Tibial nerve (tissue), 4 donors: ENCODE measurements around the gene MYMK. TPM values are rescaled to one million over a fixed set of nuclear protein-coding genes. Genes with fewer than 3 reads are reported as not detected.

ENCODE experiments used
- DNase-seq, 2 donors: peaks; one replicate each; pipeline ENCODE4 v3.0.0-alpha.2; 2019; ENCODE audit warnings: low spot score in 2 of 2
- H3K27ac ChIP-seq, 4 donors: fragments of 200-600 bp; sonication (generic) in 3 of 4; one replicate each; pipeline ENCODE4 v1.5.1; 2017 to 2019; ENCODE audit warnings: mild to moderate bottlenecking in 1 of 4
- H3K27me3 ChIP-seq, 2 donors: fragments of 200-600 bp; sonication (generic) in 1 of 2; one replicate each; pipeline versions ENCODE4 v1.5.1 to v1.6.0; 2017 to 2019
- H3K36me3 ChIP-seq, 3 donors: fragments of 200-600 bp; sonication (generic); one replicate each; pipeline ENCODE4 v1.5.1; 2018 to 2019
- H3K4me1 ChIP-seq, 4 donors: fragments of 200-600 bp; sonication (generic) in 3 of 4; one replicate each; pipeline ENCODE4 v1.5.1; 2017 to 2019
- H3K4me3 ChIP-seq, 4 donors: fragments of 200-600 bp; sonication (generic) in 3 of 4; one replicate each; pipeline ENCODE4 v1.5.1; 2017 to 2019; ENCODE audit warnings: mild to moderate bottlenecking in 1 of 4, moderate library complexity in 1 of 4
- H3K9me3 ChIP-seq, 4 donors: fragments of 200-600 bp; sonication (generic) in 3 of 4; one replicate each; pipeline ENCODE4 v1.5.1; 2017 to 2019
- CTCF ChIP-seq, 5 experiments: fragments of 200-600 bp in 3 of 5; fragments of 450-650 bp in 2 of 5; sonication (generic) in 3 of 5; IDR thresholded peaks; one replicate each; pipeline ENCODE4 v1.5.1; 2016 to 2019; ENCODE audit warnings: antibody characterized with exemption in 5 of 5, mild to moderate bottlenecking in 3 of 5, moderate library complexity in 2 of 5
- EP300 ChIP-seq, 2 donors: sonication (generic); formaldehyde crosslinking; IDR thresholded peaks; one replicate each; pipeline ENCODE4 v1.6.1; 2017; ENCODE audit warnings: antibody characterized with exemption in 2 of 2, mild to moderate bottlenecking in 1 of 2
- POLR2A ChIP-seq, 2 donors: fragments of 450-650 bp; IDR thresholded peaks; one replicate each; pipeline ENCODE4 v1.6.1; 2017; ENCODE audit warnings: antibody characterized with exemption in 2 of 2, mild to moderate bottlenecking in 2 of 2, moderate library complexity in 2 of 2
- WGBS, 2 donors: methylation state at CpG; one replicate each; pipeline ENCODE4 v1.1.5; 2018; 5-methylcytosine and 5-hydroxymethylcytosine counted together
- total RNA-seq, 4 donors: library from RNA; depleted of rRNA; stranded (reverse); fragments of >200 nt; gene quantifications; one replicate each; pipeline ENCODE4 v1.1.0, GENCODE V29; 2016

MYMK gene
- total RNA-seq, 4 donors from 2014 or later = 1.4 to 8.3 TPM; not detected in 2

DNA sequence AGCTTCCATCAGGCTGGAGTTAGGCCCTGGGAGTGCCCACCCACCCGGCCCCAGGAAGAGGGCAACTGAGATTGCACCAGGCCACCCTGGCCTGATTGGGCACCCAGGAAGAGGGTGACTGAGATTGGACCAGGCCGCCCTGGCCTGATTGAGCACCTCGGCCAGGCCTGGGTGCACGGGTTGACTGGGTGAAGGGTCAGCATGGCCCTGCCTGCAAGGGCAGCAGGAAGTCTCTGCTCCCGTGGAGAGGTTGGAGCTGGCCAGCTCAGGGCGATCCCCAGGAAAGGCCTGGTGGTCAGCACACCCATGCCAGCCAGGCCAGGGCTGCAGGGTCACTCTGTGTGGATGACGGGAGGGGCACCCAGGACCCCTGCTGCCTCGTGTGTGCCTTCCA is 21.5 kb upstream of the MYMK start:
- Histone ChIP-seq H3K4me3 (no peak overlapping the region), H3K4me1 (peaks cover 0 to 27% (median 2%) of the 10 kb centered on the region in 4 donors), H3K27ac (peak overlapping the region in 1 of 4 donors; percentile 38), H3K27me3 (no peaks in the 10 kb centered on the region), H3K36me3 (peaks cover 0 to 10% (median 0%) of the 10 kb centered on the region in 3 donors), H3K9me3 (no peaks in the 10 kb centered on the region)
- no peak for DNase-seq
- TF ChIP-seq POLR2A (IDR thresholded peaks at IDR 0.05) = no peak
- TF ChIP-seq EP300 (IDR thresholded peaks at IDR 0.05) = no peak
- no peak for TF ChIP-seq CTCF (IDR thresholded peaks at IDR 0.05)
- WGBS, 2 donors = 69 to 92% methylated on average over 2 to 6 of the region's 8 CpGs

GRCh38 chr9:133545494-133546286 is 20.9 kb upstream of the MYMK start:
- peak overlapping the region in 1 of 4 donors; percentile 38 for H3K27ac ChIP-seq

DNA sequence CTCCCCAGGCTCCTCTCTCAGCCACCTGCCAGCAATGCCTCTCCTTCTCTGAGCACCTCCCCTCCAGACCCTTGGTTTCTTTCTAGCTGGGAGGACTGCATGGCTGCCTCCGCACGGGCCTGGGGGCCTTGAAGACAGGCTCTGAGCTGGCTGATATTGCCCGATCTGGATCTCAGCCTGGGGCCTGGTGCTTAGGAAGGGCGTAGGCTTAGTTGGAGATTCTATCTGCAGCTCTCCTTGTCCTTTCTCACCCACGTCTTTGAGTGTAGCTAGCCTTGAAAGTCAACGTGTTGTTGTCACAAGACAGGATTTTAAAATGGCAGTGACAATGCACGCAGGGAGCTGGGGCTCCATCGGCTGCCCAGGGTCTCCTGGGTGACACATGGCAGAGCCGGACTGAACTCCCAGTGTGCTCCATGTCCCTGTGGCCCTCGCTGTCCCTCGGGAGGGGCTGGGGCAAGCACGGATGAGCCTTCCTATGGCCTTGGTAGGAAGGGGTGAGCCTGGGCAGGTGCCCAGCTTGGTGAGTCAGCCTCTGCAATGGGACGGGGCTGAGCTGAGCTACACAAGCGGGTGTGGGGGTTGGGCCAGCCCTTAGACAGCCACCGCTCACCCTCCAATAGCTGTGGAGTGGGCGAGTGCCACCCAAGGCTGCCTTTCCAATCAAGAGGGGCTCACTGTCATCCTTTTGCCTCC is 19.2 kb upstream of the MYMK start:
- peaks cover 0 to 17% (median 0%) of the 10 kb centered on the region in 3 donors for H3K36me3 ChIP-seq
- no peak for DNase-seq
- H3K9me3 ChIP-seq = no peaks in the 10 kb centered on the region
- H3K27ac ChIP-seq = no peak overlapping the region
- H3K4me3 ChIP-seq = no peak overlapping the region
- no peak for TF ChIP-seq CTCF (IDR thresholded peaks at IDR 0.05)
- no peak for TF ChIP-seq EP300 (IDR thresholded peaks at IDR 0.05)
- no peak for TF ChIP-seq POLR2A (IDR thresholded peaks at IDR 0.05)
- peaks cover 0 to 48% (median 2%) of the 10 kb centered on the region in 4 donors for H3K4me1 ChIP-seq
- no peaks in the 10 kb centered on the region for H3K27me3 ChIP-seq
- 78 to 81% methylated on average over 10 to 13 of the region's 16 CpGs for WGBS, 2 donors

More at GRCh38 chr9:133545494-133546286, 20.9 kb upstream of the MYMK start:
- Histone ChIP-seq H3K27me3 (no peaks in the 10 kb centered on the region), H3K4me3 (no peak overlapping the region), H3K9me3 (no peaks in the 10 kb centered on the region), H3K36me3 (peaks cover 0 to 16% (median 0%) of the 10 kb centered on the region in 3 donors), H3K4me1 (peaks cover 0 to 30% (median 2%) of the 10 kb centered on the region in 4 donors)
- DNase-seq = no peak
- TF ChIP-seq CTCF (IDR thresholded peaks at IDR 0.05) (no peak), EP300 (IDR thresholded peaks at IDR 0.05) (no peak), POLR2A (IDR thresholded peaks at IDR 0.05) (no peak)
- 50 to 55% methylated on average over 25 of the region's 25 CpGs for WGBS, 2 donors

DNA sequence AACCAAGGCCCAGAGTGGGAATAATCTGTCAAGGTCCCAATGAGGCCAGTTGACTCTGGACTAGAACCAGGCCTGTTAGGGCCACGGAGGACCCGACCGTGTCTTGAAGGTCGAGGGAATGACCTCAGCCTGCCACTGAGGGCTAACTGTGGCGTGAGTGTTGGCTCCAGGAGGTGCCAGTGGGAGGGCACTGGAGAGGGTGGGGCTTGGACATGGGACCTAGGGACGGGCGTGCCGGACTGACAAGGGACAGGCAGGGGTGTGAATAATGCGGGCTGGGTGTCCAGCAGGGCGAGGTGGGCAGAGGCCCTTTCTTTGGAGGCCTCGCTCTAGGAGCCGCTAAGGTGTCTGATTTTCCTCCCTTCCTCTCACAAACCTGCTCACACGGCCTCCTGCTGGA is 17.2 kb upstream of the MYMK start:
- 84 to 89% methylated on average over 11 to 13 of the region's 13 CpGs for WGBS, 2 donors
- Histone ChIP-seq H3K27me3 (no peaks in the 10 kb centered on the region), H3K4me1 (peaks cover 0 to 64% (median 2%) of the 10 kb centered on the region in 4 donors), H3K9me3 (no peaks in the 10 kb centered on the region), H3K4me3 (no peak overlapping the region), H3K36me3 (peaks cover 0 to 17% (median 0%) of the 10 kb centered on the region in 3 donors), H3K27ac (no peak overlapping the region)
- TF ChIP-seq EP300 (IDR thresholded peaks at IDR 0.05) (no peak), POLR2A (IDR thresholded peaks at IDR 0.05) (no peak), CTCF (IDR thresholded peaks at IDR 0.05) (no peak)
- DNase-seq = no peak

DNA sequence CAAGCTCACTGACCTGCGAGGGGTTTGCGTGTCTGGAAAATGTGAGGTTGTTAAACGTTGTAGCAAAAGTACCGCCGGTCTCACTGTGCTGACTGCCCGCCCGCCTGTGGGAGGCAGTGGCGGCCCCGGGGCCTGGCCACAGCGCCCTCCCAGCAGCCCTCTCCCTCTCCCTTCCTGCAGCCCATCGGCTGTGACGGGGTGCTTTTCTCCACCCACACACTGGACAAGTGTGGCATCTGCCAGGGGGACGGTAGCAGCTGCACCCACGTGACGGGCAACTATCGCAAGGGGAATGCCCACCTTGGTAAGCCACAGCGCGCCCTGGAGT is 15.9 kb upstream of the MYMK start:
- H3K4me1 ChIP-seq = peaks cover 0 to 68% (median 2%) of the 10 kb centered on the region in 4 donors
- H3K9me3 ChIP-seq = no peaks in the 10 kb centered on the region
- no peak for DNase-seq
- peaks cover 0 to 17% (median 0%) of the 10 kb centered on the region in 3 donors for H3K36me3 ChIP-seq
- H3K27me3 ChIP-seq = no peaks in the 10 kb centered on the region
- H3K27ac ChIP-seq = no peak overlapping the region
- 76% methylated on average over 18 of the region's 18 CpGs for WGBS, 2 donors
- TF ChIP-seq CTCF (IDR thresholded peaks at IDR 0.05) (no peak), POLR2A (IDR thresholded peaks at IDR 0.05) (no peak), EP300 (IDR thresholded peaks at IDR 0.05) (no peak)
- H3K4me3 ChIP-seq = no peak overlapping the region
